ELR (cell line): ENCODE data around the gene BNIP3.
A peak's percentile ranks its signal among the peaks of the same experiment; 100 is the strongest.

Experiments used
- DNase-seq: peaks from one replicate; pipeline ENCODE4 v3.0.0-alpha.2; 2015; ENCODE audit warnings: low read depth

Gene BNIP3

GRCh38 chr10:131949041-131949862 is 32.5 kb downstream of the BNIP3 start:
- no peak for DNase-seq

- no peak for DNase-seq
These were observed 33.2 kb downstream of the BNIP3 start for GRCh38 chr10:131948501-131948900.

- peak; percentile 93 for DNase-seq
These were observed 33.9 kb downstream of the BNIP3 start for GRCh38 chr10:131947631-131948347.

GRCh38 chr10:131946880-131947279 is 34.8 kb downstream of the BNIP3 start:
- DNase-seq = peak; percentile 64

GRCh38 chr10:131946321-131946751 is 35.4 kb downstream of the BNIP3 start:
- peak; percentile 96 for DNase-seq

GRCh38 chr10:131944976-131945695 is 36.6 kb downstream of the BNIP3 start:
- DNase-seq = no peak

GRCh38 chr10:131944412-131944811 is 37.3 kb downstream of the BNIP3 start:
- DNase-seq = no peak

- peak; percentile 30 for DNase-seq
These were observed 38.5 kb downstream of the BNIP3 start for GRCh38 chr10:131943021-131943814.

GRCh38 chr10:131942455-131942854 is 39.3 kb downstream of the BNIP3 start:
- no peak for DNase-seq

- DNase-seq = no peak
These were observed 43.0 kb downstream of the BNIP3 start for GRCh38 chr10:131938681-131939080.

- no peak for DNase-seq
These were observed 43.9 kb downstream of the BNIP3 start for GRCh38 chr10:131937836-131938235.

GRCh38 chr10:131936736-131937135 is 45.0 kb downstream of the BNIP3 start:
- no peak for DNase-seq

GRCh38 chr10:131936294-131936693 is 45.4 kb downstream of the BNIP3 start:
- DNase-seq = peak; percentile 22

GRCh38 chr10:131935260-131935659 is 46.5 kb downstream of the BNIP3 start:
- DNase-seq = no peak

- DNase-seq = no peak
These were observed 47.0 kb downstream of the BNIP3 start for GRCh38 chr10:131934769-131935168.

GRCh38 chr10:131933696-131934086 is 48.0 kb downstream of the BNIP3 start:
- DNase-seq = no peak

- DNase-seq = no peak
These were observed 48.6 kb downstream of the BNIP3 start for GRCh38 chr10:131933016-131933695.

GRCh38 chr10:131931981-131932380 is 49.7 kb downstream of the BNIP3 start:
- DNase-seq = no peak

- no peak for DNase-seq
These were observed 51.0 kb downstream of the BNIP3 start for GRCh38 chr10:131930586-131931330.

GRCh38 chr10:131930150-131930549 is 51.6 kb downstream of the BNIP3 start:
- DNase-seq = no peak
